HepG2 (cell line): Measurements from ENCODE around the gene PDE6H.

Source experiments
- CTCF ChIP-seq: sonication (generic); formaldehyde crosslinking; IDR thresholded peaks from 2 replicates; pipeline ENCODE4 v1.5.0; 2020; ENCODE audit warnings: mild to moderate bottlenecking, missing genetic modification reagents, moderate library complexity
- EZH2 ChIP-seq: conservative IDR thresholded peaks from 2 replicates; pipeline ENCODE4 v1.6.1; 2012; ENCODE audit warnings: mild to moderate bottlenecking, low read depth, low read length, moderate library complexity
- FOXC1 ChIP-seq: sonication (generic); formaldehyde crosslinking; IDR thresholded peaks from 2 replicates; pipeline ENCODE4 v1.8.0; 2022; ENCODE audit warnings: mild to moderate bottlenecking, missing genetic modification reagents, borderline replicate concordance
- FOXJ3 ChIP-seq: sonication (generic); formaldehyde crosslinking; IDR thresholded peaks from 2 replicates; pipeline ENCODE4 v1.4.0; 2020; ENCODE audit warnings: missing genetic modification reagents, mild to moderate bottlenecking, borderline replicate concordance
- KLF12 ChIP-seq: sonication (generic); formaldehyde crosslinking; IDR thresholded peaks from 2 replicates; pipeline ENCODE4 v1.4.0; 2020; ENCODE audit warnings: missing genetic modification reagents, borderline replicate concordance

- no peak for TF ChIP-seq KLF12 (CRISPR knock-in tag)
- no peak for TF ChIP-seq EZH2
- no peak for TF ChIP-seq CTCF
- no peak for TF ChIP-seq FOXC1 (CRISPR knock-in tag)
- no peak for TF ChIP-seq FOXJ3 (CRISPR knock-in tag)
Measured at GRCh38 chr12:14928931-14929330, 43.9 kb upstream of the PDE6H start.
